GM12801 (cell line): ENCODE data around the gene PRH1.

Experiments
- CTCF ChIP-seq: IDR thresholded peaks from one replicate; pipeline ENCODE4 v1.5.1; 2011; ENCODE audit warnings: control low read depth; ENCODE audit not compliant: insufficient read length; ENCODE audit errors: extremely low read depth

The PRH1 gene

GRCh38 chr12:10863512-10864218 is 20.4 kb downstream of the PRH1 start:
- no peak for TF ChIP-seq CTCF

- no peak for TF ChIP-seq CTCF
These were observed 22.7 kb downstream of the PRH1 start for GRCh38 chr12:10861366-10861765.

GRCh38 chr12:10855807-10856206 is 28.2 kb downstream of the PRH1 start:
- no peak for TF ChIP-seq CTCF

GRCh38 chr12:10853776-10854175 is 30.3 kb downstream of the PRH1 start:
- TF ChIP-seq CTCF: no peak

GRCh38 chr12:10851243-10851858 is 32.7 kb downstream of the PRH1 start:
- TF ChIP-seq CTCF: no peak

- TF ChIP-seq CTCF: no peak
These were observed 34.6 kb downstream of the PRH1 start, which contains the start of gene PRR4 for GRCh38 chr12:10849425-10849878. TSS of gene PRR4 (minus strand) at chr12:10849475. CDS start at chr12:10849437, 38 bp downstream.

- no peak for TF ChIP-seq CTCF
These were observed 36.3 kb downstream of the PRH1 start for GRCh38 chr12:10847744-10848143.
